Thoracic aorta (tissue), 2 donors: ENCODE results near the gene RBBP8NL. TPM values are rescaled to one million over a fixed set of nuclear protein-coding genes. Genes with fewer than 3 reads are reported as not detected.

Experiments
- ATAC-seq: fragments of 150-250 bp; one replicate; pipeline ENCODE4 v1.8.0; 2017; ENCODE audit warnings: low read depth; ENCODE audit not compliant: insufficient number of reproducible peaks, low FRiP score
- DNase-seq: peaks from one replicate; pipeline ENCODE4 v3.0.0-alpha.2; 2020; ENCODE audit warnings: low spot score
- H3K27ac ChIP-seq, 2 donors: fragments of 200-600 bp; sonication (generic); 1 replicate in 1 of 2; 2 replicates in 1 of 2; pipeline ENCODE4 v1.5.1; 2016; ENCODE audit warnings: mild to moderate bottlenecking in 2 of 2, moderate library complexity in 2 of 2
- H3K27me3 ChIP-seq: fragments of 200-600 bp; sonication (generic); replicated peaks from 2 replicates; pipeline ENCODE4 v1.6.0; 2016; ENCODE audit warnings: mild to moderate bottlenecking; ENCODE audit not compliant: insufficient read depth
- H3K36me3 ChIP-seq: fragments of 200-600 bp; sonication (generic); one replicate; pipeline ENCODE4 v1.5.1; 2016
- H3K4me1 ChIP-seq, 2 donors: fragments of 200-600 bp; sonication (generic); 1 replicate in 1 of 2; 2 replicates in 1 of 2; pipeline versions ENCODE4 v1.5.1 to v1.6.0; 2016; ENCODE audit warnings: low read depth in 2 of 2, mild to moderate bottlenecking in 1 of 2; ENCODE audit not compliant: control insufficient read depth in 1 of 2
- H3K4me3 ChIP-seq: fragments of 200-600 bp; sonication (generic); 2 replicates; pipeline ENCODE4 v1.5.1; 2016; ENCODE audit warnings: mild to moderate bottlenecking
- H3K9me3 ChIP-seq: fragments of 200-600 bp; sonication (generic); 2 replicates; pipeline ENCODE4 v1.5.1; 2016
- CTCF ChIP-seq: fragments of 200-600 bp; sonication (generic); IDR thresholded peaks from one replicate; pipeline ENCODE4 v1.5.1; 2019; ENCODE audit warnings: antibody characterized with exemption
- total RNA-seq, 2 donors: library from RNA; depleted of rRNA; stranded (reverse); fragments of >200 nt; gene quantifications; one replicate each; pipeline versions ENCODE4 v1.1.0 to v1.2.3, GENCODE V29; 2016

RBBP8NL gene
- total RNA-seq, 2 donors from 2014 or later = not detected

DNA sequence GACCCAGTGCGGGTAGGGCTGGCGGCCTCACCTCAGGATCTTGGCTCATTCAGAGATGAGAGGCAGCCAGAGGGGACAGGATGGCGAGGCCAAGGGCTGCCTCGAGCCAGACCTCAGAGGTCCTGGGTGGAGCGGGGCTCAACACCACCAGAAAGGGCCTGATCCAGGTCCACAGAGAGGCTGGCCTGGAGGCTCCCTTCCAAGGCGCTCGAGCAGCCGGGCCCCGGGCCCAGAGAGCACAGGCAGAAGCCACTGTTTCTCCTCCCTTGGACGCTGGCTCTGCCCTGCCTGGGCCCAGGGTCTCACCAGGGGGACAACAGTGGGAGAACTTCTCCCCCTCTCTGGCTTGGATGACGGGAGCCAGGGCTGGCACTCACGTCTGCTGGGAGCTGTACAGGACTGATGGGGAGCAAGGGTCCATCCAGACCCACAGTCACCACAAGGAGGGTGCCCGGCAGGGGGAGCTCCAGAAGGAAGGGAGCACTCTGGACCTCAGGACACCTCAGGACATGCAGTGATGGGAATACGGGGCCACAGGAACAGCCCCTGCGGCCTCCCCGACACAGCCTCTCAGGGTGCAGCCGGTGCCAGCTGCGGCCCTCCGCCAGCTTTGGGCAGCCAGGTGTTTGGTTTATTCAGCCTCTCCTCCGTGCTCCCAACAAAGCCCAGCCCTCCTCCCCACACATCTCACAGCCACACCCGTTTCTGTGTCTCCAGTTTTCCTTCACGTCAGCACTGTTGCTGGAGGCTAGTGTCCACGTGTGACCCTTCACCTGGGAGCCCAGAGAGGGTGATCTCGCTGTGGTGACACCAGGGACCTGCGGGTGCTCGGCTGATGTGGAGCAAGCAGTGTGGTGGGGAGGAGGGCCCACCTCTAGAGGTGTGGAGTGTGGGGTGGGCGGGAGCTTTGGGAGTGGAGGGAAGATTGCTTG, 31.8 kb downstream of the RBBP8NL start:
- Histone ChIP-seq H3K4me1 (no peaks in the 10 kb centered on the region), H3K9me3 (no peaks in the 10 kb centered on the region), H3K27ac (no peak overlapping the region), H3K36me3 (peaks cover 9% of the 10 kb centered on the region), H3K4me3 (no peak overlapping the region), H3K27me3 (no peaks in the 10 kb centered on the region)
- ATAC-seq (no peak), DNase-seq (no peak)
- TF ChIP-seq CTCF = no peak

- Histone ChIP-seq H3K36me3 (peaks cover 9% of the 10 kb centered on the region), H3K27ac (no peak overlapping the region), H3K9me3 (no peaks in the 10 kb centered on the region), H3K4me3 (no peak overlapping the region), H3K27me3 (no peaks in the 10 kb centered on the region), H3K4me1 (no peaks in the 10 kb centered on the region)
- no peak for ATAC-seq
- no peak for TF ChIP-seq CTCF
- no peak for DNase-seq
Observed at GRCh38 chr20:62394248-62395245, 32.8 kb downstream of the RBBP8NL start.

DNA sequence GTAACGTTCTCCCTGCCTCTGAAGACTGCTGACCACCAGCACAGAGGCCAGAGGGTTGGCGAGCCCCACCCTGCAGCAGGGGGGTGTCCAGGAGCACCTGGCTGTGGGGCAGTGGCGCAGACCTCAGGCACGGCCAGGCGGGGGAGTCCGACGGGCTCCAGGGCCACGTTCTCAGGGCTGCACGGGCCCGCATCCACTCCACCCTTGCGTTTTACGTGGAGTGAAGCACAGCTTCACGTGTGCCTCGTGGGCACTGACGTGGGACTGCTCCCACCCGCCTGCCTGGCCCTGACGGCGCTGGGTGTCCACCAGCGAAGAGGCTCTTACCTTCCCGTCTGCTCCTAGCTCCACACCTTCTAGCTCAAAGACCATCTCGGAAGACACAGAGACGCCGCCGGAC, 33.5 kb downstream of the RBBP8NL start:
- H3K27ac ChIP-seq = no peak overlapping the region
- H3K27me3 ChIP-seq = no peaks in the 10 kb centered on the region
- no peak overlapping the region for H3K4me3 ChIP-seq
- H3K9me3 ChIP-seq = no peaks in the 10 kb centered on the region
- H3K4me1 ChIP-seq = no peaks in the 10 kb centered on the region
- H3K36me3 ChIP-seq = peaks cover 13% of the 10 kb centered on the region
- ATAC-seq = no peak
- DNase-seq = no peak
- no peak for TF ChIP-seq CTCF

DNA sequence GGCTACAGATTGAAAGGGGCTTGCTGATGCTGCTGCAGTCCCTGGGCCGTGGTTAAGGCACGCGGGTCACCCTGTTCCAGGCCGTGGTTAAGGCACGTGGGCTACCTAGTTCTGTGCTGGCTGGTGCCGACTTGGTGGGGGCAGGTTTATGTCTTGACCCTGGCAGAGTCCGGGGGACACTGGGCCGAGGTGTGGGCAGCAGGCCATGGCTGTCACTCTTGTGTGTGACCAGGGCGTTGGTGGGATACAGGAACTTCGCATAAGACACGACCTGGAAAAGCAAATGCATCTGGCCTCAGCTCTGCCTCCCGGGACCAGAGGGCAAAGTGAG, 34.0 kb downstream of the RBBP8NL start:
- H3K27ac ChIP-seq = no peak overlapping the region
- H3K9me3 ChIP-seq = no peaks in the 10 kb centered on the region
- no peak for TF ChIP-seq CTCF
- H3K36me3 ChIP-seq = peaks cover 17% of the 10 kb centered on the region
- peaks cover 0 to 1% of the 10 kb centered on the region in 2 donors for H3K4me1 ChIP-seq
- H3K4me3 ChIP-seq = no peak overlapping the region
- no peak for DNase-seq
- ATAC-seq = no peak
- no peaks in the 10 kb centered on the region for H3K27me3 ChIP-seq
